Natural killer cell treated with Interleukin-12 subunit alpha and Interleukin-12 subunit beta and Interleukin-15 and Interleukin-18, amount 100 ng/mL, for 72 hours (primary cell): Measurements from ENCODE around the gene PHF24. TPM values are rescaled to one million over a fixed set of nuclear protein-coding genes. Genes with fewer than 3 reads are reported as not detected.

Experiments
- ATAC-seq, 2 donors: fragments of 150-1000 bp; cut with Tn5 transposase in 1 of 2; sonication (Bioruptor Pico), chemical (Tn5 transposase) in 1 of 2; 2 replicates each; pipeline ENCODE4 v1.10.0; 2021
- DNase-seq: peaks from one replicate; pipeline ENCODE4 v3.0.0; 2022; ENCODE audit warnings: low spot score
- H3K27ac Mint-ChIP-seq, 2 donors: 1 replicate in 1 of 2; 2 replicates in 1 of 2; pipeline ENCODE4 v1.8.0; 2022; ENCODE audit warnings: mixed read lengths in 2 of 2, mild to moderate bottlenecking in 1 of 2, moderate library complexity in 1 of 2
- H3K27me3 Mint-ChIP-seq, 2 donors: 1 replicate in 1 of 2; 2 replicates in 1 of 2; pipeline ENCODE4 v1.8.0; 2022; ENCODE audit warnings: mixed read lengths in 2 of 2
- H3K36me3 Mint-ChIP-seq: one replicate; pipeline ENCODE4 v1.8.0; 2022; ENCODE audit warnings: mixed read lengths
- H3K4me1 Mint-ChIP-seq, 2 donors: 1 replicate in 1 of 2; 2 replicates in 1 of 2; pipeline ENCODE4 v1.8.0; 2022; ENCODE audit warnings: low read depth in 2 of 2, mixed read lengths in 2 of 2, mild to moderate bottlenecking in 1 of 2
- H3K4me3 Mint-ChIP-seq: one replicate; pipeline ENCODE4 v1.8.0; 2022; ENCODE audit warnings: mixed read lengths
- H3K9me3 Mint-ChIP-seq: 2 replicates; pipeline ENCODE4 v1.8.0; 2022; ENCODE audit warnings: mixed read lengths
- total RNA-seq, 2 donors: library from RNA; stranded (reverse); gene quantifications; one replicate each; pipeline ENCODE4 v1.2.3, GENCODE V29; 2022

Gene PHF24
- total RNA-seq, 2 donors from 2014 or later: not detected

DNA sequence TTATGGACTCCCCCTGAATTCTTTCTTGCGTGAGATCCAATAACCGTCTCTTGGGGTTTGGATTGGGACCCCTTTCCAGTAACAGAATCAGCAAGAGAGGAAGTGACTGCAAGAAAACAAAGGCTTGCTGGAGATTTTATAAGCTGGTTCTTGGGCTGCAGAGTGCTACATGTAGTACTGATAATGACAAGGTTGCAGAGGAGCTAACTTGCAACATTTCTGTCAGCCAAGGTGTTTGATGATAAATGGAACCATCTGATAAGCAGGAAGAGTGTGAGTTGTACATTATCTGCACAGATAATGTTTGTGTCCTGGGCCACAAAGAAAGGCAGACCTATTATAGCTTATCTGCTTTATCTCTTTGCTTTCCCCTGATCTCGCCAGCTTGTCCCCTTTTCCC lies 68.6 kb downstream of the PHF24 start:
- DNase-seq: no peak
- Mint-ChIP-seq H3K9me3 (no peaks in the 10 kb centered on the region), H3K27me3 (no peaks in the 10 kb centered on the region), H3K27ac (no peak overlapping the region), H3K36me3 (peaks cover 5% of the 10 kb centered on the region), H3K4me3 (no peak overlapping the region), H3K4me1 (peaks cover 7 to 14% of the 10 kb centered on the region in 2 donors)
- ATAC-seq: no peak

DNA sequence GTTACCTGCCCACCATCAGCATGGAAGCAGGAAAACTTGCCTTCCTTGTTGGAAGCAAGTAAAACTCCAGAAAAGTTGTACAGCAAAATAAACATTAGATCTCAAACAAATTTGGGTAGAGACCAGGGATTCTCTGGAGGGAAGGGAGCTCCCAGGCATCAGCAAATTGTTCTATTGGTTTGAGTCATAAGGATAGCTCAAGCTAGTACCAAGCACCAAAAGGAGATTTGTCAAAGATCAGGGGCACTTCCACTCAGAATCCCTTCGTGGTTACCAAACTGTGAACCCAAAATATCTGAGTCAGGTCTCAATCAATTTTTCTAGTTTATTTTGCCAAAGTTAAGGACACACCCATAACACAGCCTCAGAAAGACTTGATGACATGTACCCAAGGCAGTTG lies 69.3 kb downstream of the PHF24 start:
- Mint-ChIP-seq H3K27ac (no peak overlapping the region), H3K4me3 (no peak overlapping the region), H3K9me3 (no peaks in the 10 kb centered on the region), H3K4me1 (peaks cover 7 to 9% of the 10 kb centered on the region in 2 donors), H3K36me3 (no peaks in the 10 kb centered on the region), H3K27me3 (no peaks in the 10 kb centered on the region)
- DNase-seq: no peak
- ATAC-seq: no peak

DNA sequence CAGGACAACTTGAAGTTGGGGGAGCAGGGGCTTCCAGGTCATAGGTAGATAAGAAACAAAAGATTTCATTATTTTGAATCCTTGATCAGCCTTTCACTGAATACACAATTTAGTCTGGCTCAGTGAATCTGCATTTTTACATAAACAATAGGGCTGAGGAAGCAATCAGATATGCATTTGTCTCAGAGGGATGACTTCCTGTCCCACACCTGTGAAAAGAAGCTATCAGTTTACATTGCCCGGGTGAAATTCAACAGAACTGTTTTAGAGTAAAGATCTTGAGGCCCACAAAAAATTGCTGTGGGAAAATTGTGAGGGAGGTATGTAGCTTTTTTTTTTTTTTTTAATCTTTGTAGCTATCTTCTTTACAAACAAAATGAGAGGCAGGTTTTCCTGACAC lies 69.8 kb downstream of the PHF24 start:
- Mint-ChIP-seq H3K27ac (no peak overlapping the region), H3K36me3 (no peaks in the 10 kb centered on the region), H3K27me3 (no peaks in the 10 kb centered on the region)

DNA sequence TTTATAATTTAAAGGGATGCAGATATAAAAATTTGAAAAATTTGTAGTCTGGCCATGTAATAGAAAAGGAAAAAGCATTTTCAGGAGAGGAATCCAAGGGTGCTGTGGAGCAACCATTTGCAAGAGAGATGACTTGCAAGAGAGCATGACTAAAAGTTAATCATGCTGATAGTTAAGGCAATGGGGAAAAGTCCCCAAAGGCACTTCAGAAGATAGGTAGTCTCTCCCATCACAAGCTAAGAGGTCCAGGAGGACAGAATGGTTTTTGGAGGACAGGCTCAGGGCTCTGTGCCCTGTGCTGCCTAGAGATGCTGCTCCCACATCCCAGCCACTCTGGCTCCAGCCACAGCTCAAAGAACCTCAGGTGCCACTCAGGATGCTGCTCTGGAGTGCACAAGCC lies 70.3 kb downstream of the PHF24 start:
- ATAC-seq (no peak), DNase-seq (no peak)
- H3K4me3 Mint-ChIP-seq: no peak overlapping the region
- H3K27ac Mint-ChIP-seq: no peak overlapping the region
- peaks cover 6 to 7% of the 10 kb centered on the region in 2 donors for H3K4me1 Mint-ChIP-seq
- H3K27me3 Mint-ChIP-seq: no peaks in the 10 kb centered on the region
- no peaks in the 10 kb centered on the region for H3K36me3 Mint-ChIP-seq
- no peaks in the 10 kb centered on the region for H3K9me3 Mint-ChIP-seq

More for the DNA sequence above, 69.8 kb downstream of the PHF24 start:
- Mint-ChIP-seq H3K4me1 (peaks cover 7 to 9% of the 10 kb centered on the region in 2 donors), H3K9me3 (no peaks in the 10 kb centered on the region), H3K4me3 (no peak overlapping the region)
- no peak for ATAC-seq
- no peak for DNase-seq

DNA sequence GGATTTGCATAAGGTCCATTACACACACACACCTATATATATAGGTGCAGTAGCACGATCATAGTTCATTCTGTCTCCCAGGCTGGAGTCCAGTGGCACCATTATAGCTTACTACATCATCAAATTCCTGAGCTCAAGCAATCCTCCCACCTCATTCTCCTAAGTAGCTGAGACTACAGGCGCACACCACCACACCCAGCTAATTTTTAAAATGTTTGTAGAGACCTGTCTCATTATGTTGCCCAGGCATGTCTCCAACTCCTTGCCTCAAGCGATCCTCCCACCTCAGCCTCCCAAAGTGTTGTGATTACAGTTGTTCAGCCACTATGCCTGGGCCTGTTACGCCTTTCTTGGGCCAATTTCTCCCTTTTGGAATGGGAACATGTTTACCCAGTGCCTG lies 71.2 kb downstream of the PHF24 start:
- no peaks in the 10 kb centered on the region for H3K9me3 Mint-ChIP-seq
- DNase-seq: no peak
- H3K4me3 Mint-ChIP-seq: no peak overlapping the region
- no peaks in the 10 kb centered on the region for H3K36me3 Mint-ChIP-seq
- H3K4me1 Mint-ChIP-seq: no peaks in the 10 kb centered on the region
- ATAC-seq: no peak
- no peak overlapping the region for H3K27ac Mint-ChIP-seq
- no peaks in the 10 kb centered on the region for H3K27me3 Mint-ChIP-seq

DNA sequence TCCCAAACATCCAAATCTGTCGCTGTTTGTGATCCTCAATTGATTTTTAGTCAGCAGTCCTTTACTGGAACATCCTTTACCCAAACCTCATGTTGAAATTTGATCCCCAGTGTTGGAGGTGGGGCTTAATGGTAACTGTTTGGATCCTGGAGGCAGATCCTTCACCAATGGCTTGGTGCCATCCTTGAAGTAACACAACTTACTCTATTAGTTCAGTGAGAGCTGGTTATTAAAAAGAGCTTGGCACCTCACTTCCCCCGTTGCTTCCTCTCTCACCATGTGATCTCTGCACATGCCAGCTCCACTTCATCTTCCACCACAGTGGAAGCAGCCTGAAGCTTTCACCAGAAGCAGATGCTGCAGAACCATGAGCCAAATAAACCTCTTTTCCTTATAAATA lies 71.8 kb downstream of the PHF24 start:
- no peaks in the 10 kb centered on the region for H3K27me3 Mint-ChIP-seq
- no peaks in the 10 kb centered on the region for H3K9me3 Mint-ChIP-seq
- H3K4me3 Mint-ChIP-seq: no peak overlapping the region
- no peak for ATAC-seq
- no peaks in the 10 kb centered on the region for H3K4me1 Mint-ChIP-seq
- DNase-seq: no peak
- H3K27ac Mint-ChIP-seq: no peak overlapping the region
- no peaks in the 10 kb centered on the region for H3K36me3 Mint-ChIP-seq

Other genes with a start within 250 kb of the PHF24 start
- gene CCL21, start 248.1 kb upstream of the PHF24 start, total RNA-seq: not detected
- gene DNAJB5, start 31.5 kb downstream of the PHF24 start, total RNA-seq: 1 to 10 TPM; 1.7 to 5.0 TPM
- gene VCP, start 114.3 kb downstream of the PHF24 start, total RNA-seq: 100 to 1,000 TPM; 436 to 450 TPM
- 100 to 1,000 TPM in 1 of 2 donors, 10 to 100 TPM in 1; 74.9 to 185 TPM for gene FANCG, start 121.7 kb downstream of the PHF24 start, total RNA-seq
- 10 to 100 TPM; 23.7 to 24.5 TPM for gene PIGO, start 138.3 kb downstream of the PHF24 start, total RNA-seq
- 100 to 1,000 TPM; 138 to 201 TPM for gene STOML2, start 144.8 kb downstream of the PHF24 start, total RNA-seq
- 10 to 100 TPM; 13.1 to 19.6 TPM for gene ATOSB, start 157.6 kb downstream of the PHF24 start, total RNA-seq
- 1 to 10 TPM in 1 of 2 donors, under 1 TPM in 1; 1.00 to 1.1 TPM for gene UNC13B, start 203.7 kb downstream of the PHF24 start, total RNA-seq